Endothelial cell of umbilical vein (primary cell): ENCODE data around the gene EPN1. TPM values are rescaled to one million over a fixed set of nuclear protein-coding genes. Genes with fewer than 3 reads are reported as not detected.
"Not testable (repeated sequence)": the region's sequence is repeated elsewhere in the genome, so short reads cannot be mapped to it uniquely, and the experiment has no call there.

Experiments
- BruUV-seq: library from RNA; stranded (reverse); fragments of 400-500 nt; replicated peaks from 2 replicates; lab custom pipeline; 2021; lab: Mats Ljungman, UMichigan
- CTCF ChIA-PET: fragments of 300-600, 350-600 bp; sonication (Branson Sonifier 250); formaldehyde crosslinking; loops from one replicate; lab custom pipeline; 2021; ENCODE audit warnings: antibody characterized with exemption, inconsistent platforms; lab: Charles Lee
- POLR2A ChIA-PET: fragments of 300-600, 350-600 bp; sonication (Branson Sonifier 250); formaldehyde crosslinking; loops from one replicate; lab custom pipeline; 2021; ENCODE audit warnings: antibody characterized with exemption, inconsistent platforms; lab: Charles Lee
- DNase-seq: peaks from one replicate; pipeline ENCODE4 v3.0.0-alpha.2; 2011; ENCODE audit warnings: low read depth, low spot score
- FAIRE-seq: peaks from 2 replicates; lab custom pipeline; 2011; peaks lifted over from hg19 to GRCh38; lab: Jason Lieb, UNC
- H2AFZ ChIP-seq: 2 replicates; pipeline ENCODE4 v1.6.0; 2012; ENCODE audit warnings: low read depth, low read length, control low read depth, inconsistent platforms
- H3K27ac ChIP-seq: 2 replicates; pipeline ENCODE4 v1.5.1; 2011; ENCODE audit warnings: low read depth, mild to moderate bottlenecking, control low read depth, low read length, moderate library complexity; ENCODE audit not compliant: insufficient read depth
- H3K27me3 ChIP-seq, 2 experiments: 2 replicates each; pipeline versions ENCODE4 v1.6.0 to v1.6.1; 2011; ENCODE audit warnings: low read length in 2 of 2, mixed read lengths in 1 of 2; ENCODE audit not compliant: control insufficient read depth in 2 of 2, insufficient read depth in 2 of 2
- H3K36me3 ChIP-seq, 2 experiments: 2 replicates in 1 of 2; 3 replicates in 1 of 2; pipeline ENCODE4 v1.5.1; 2011; ENCODE audit warnings: low read length in 2 of 2, mild to moderate bottlenecking in 1 of 2, moderate library complexity in 1 of 2; ENCODE audit not compliant: control insufficient read depth in 2 of 2, insufficient read depth in 2 of 2; ENCODE audit errors: extremely low read depth in 1 of 2
- H3K4me1 ChIP-seq: 3 replicates; pipeline ENCODE4 v1.5.1; 2011; ENCODE audit warnings: mild to moderate bottlenecking, low read length; ENCODE audit not compliant: control insufficient read depth, insufficient read depth; ENCODE audit errors: extremely low read depth
- H3K4me2 ChIP-seq: 2 replicates; pipeline ENCODE4 v1.6.1; 2011; ENCODE audit warnings: low read length, control low read depth, mixed read lengths; ENCODE audit not compliant: insufficient read depth
- H3K4me3 ChIP-seq, 3 experiments: fragments of 200-600 bp in 1 of 3; sonication (generic), shearing (Covaris generic) in 1 of 3; replicated peaks in 1 of 3; 2 replicates each; pipeline ENCODE4 v1.5.1; 2011 to 2016; ENCODE audit warnings: control low read depth in 3 of 3, low read length in 3 of 3, mild to moderate bottlenecking in 2 of 3, inconsistent platforms in 1 of 3, low read depth in 1 of 3, moderate library complexity in 1 of 3; ENCODE audit not compliant: insufficient read depth in 1 of 3
- H3K79me2 ChIP-seq: 2 replicates; pipeline ENCODE4 v1.6.0; 2012; ENCODE audit warnings: low read length, inconsistent platforms; ENCODE audit not compliant: control insufficient read depth, insufficient read depth
- H3K9ac ChIP-seq: replicated peaks from 2 replicates; pipeline ENCODE3; 2011; ENCODE audit warnings: low read length, control low read depth; ENCODE audit not compliant: insufficient read depth; ENCODE audit errors: extremely low read depth
- H3K9me1 ChIP-seq: replicated peaks from 3 replicates; pipeline ENCODE4 v1.6.0; 2011; ENCODE audit warnings: mild to moderate bottlenecking, low read length; ENCODE audit not compliant: control insufficient read depth, insufficient read depth; ENCODE audit errors: extremely low read depth
- H3K9me3 ChIP-seq: replicated peaks from 2 replicates; pipeline ENCODE4 v1.5.1; 2012; ENCODE audit warnings: low read length, inconsistent platforms; ENCODE audit not compliant: control insufficient read depth, insufficient read depth
- H4K20me1 ChIP-seq: replicated peaks from 2 replicates; pipeline ENCODE3; 2011; ENCODE audit warnings: mild to moderate bottlenecking, low read length; ENCODE audit not compliant: control insufficient read depth, insufficient read depth; ENCODE audit errors: extremely low read depth
- EZH2 ChIP-seq: IDR thresholded peaks from 2 replicates; pipeline ENCODE4 v1.6.1; 2012; ENCODE audit warnings: borderline replicate concordance, low read depth, mild to moderate bottlenecking, moderate library complexity, low read length, inconsistent platforms; ENCODE audit not compliant: severe bottlenecking
- FOS ChIP-seq: IDR thresholded peaks from 2 replicates; pipeline ENCODE4 v1.6.1; 2011; ENCODE audit warnings: mild to moderate bottlenecking, low read length, moderate library complexity, borderline replicate concordance; ENCODE audit not compliant: insufficient read depth
- GATA2 ChIP-seq: IDR thresholded peaks from 2 replicates; pipeline ENCODE4 v1.7.0; 2011; ENCODE audit warnings: low read depth, mild to moderate bottlenecking, moderate library complexity, mixed read lengths, low read length; ENCODE audit not compliant: insufficient read length, insufficient read depth
- JUN ChIP-seq: IDR thresholded peaks from 2 replicates; pipeline ENCODE4 v1.6.1; 2011; ENCODE audit warnings: borderline replicate concordance, low read depth; ENCODE audit not compliant: insufficient read length, insufficient read depth
- MAX ChIP-seq: IDR thresholded peaks from 2 replicates; pipeline ENCODE4 v1.6.1; 2011; ENCODE audit not compliant: insufficient read depth, insufficient read length
- MYC ChIP-seq: IDR thresholded peaks from one replicate; pipeline ENCODE4 v1.6.1; 2011; ENCODE audit warnings: mild to moderate bottlenecking, low read depth, low read length
- POLR2A ChIP-seq: IDR thresholded peaks from 2 replicates; pipeline ENCODE4 v1.6.1; 2012; ENCODE audit warnings: low read depth, mild to moderate bottlenecking, control low read depth, low read length
- POLR2AphosphoS5 ChIP-seq: IDR thresholded peaks from 2 replicates; pipeline ENCODE4 v1.6.1; 2012; ENCODE audit warnings: low read depth, mild to moderate bottlenecking, control low read depth, low read length, moderate library complexity; ENCODE audit not compliant: insufficient read depth
- dilution Hi-C: fragments of 300-500 bp; cut with MboI; formaldehyde crosslinking; loops from one replicate; pipeline ENCODE4 v1.15.0; 2019; ENCODE audit warnings: low sequenced_read_pairs; ENCODE audit not compliant: extremely low pct_ligation_motif_present
- intact Hi-C: fragments of 100-400 bp; cut with micrococcal nuclease; formaldehyde crosslinking; loops from one replicate; pipeline ENCODE4 v1.10.0; 2022
- polyA plus RNA-seq, 4 experiments: library from polyadenylated mRNA; depleted of rRNA in 3 of 4; stranded (reverse) in 3 of 4; unstranded in 1 of 4; fragments of >200 nt; gene quantifications; 2 replicates each; pipeline versions ENCODE4 v1.2.1 to v1.2.3, GENCODE V29; 2011 to 2012; ENCODE audit warnings: missing spikeins in 1 of 4
- total RNA-seq: library from RNA; stranded (reverse); gene quantifications from 2 replicates; pipeline ENCODE4 v1.2.3, GENCODE V29; 2021
- TF ChIP-seq, protein P1 (sequence below), 2 donors: IDR thresholded peaks; 1 replicate in 1 of 2; 2 replicates in 1 of 2; pipeline ENCODE4 v1.5.1; 2011; ENCODE audit warnings: low read length in 2 of 2, mild to moderate bottlenecking in 2 of 2, moderate library complexity in 2 of 2, control low read depth in 1 of 2, inconsistent platforms in 1 of 2, low read depth in 1 of 2; ENCODE audit not compliant: insufficient read depth in 1 of 2; ENCODE audit errors: extremely low read depth in 1 of 2

Gene EPN1
- total and polyA plus RNA-seq, 2 donors (not counting 3 experiments of a cell fraction or from before 2014, with no cell fraction given), result 87.2 to 138 TPM

DNA sequence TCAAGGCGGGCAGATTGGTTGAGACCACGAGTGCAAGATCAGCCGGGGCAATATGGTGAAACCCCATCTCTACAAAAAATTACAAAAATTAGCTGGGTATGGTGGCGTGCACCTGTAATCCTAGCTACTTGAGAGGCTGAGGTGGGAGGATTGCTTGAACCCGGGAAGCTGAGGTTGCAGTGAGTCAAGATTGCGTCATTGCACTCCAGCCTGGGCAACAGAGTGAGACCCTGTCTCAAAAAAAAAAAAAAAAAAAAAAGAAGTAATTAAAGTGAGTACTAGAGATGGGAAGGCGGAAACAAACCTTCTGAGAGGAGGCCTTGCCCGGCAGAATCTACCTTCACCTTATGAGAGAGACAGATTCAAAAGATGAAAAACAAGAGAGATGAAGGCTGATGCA, 48.5 kb downstream of the EPN1 start:
- Histone ChIP-seq H3K4me1 (no peaks in the 10 kb centered on the region), H3K27ac (no peak overlapping the region), H3K36me3 (no peaks in the 10 kb centered on the region), H3K9me1 (no peaks in the 10 kb centered on the region), H3K4me2 (no peak overlapping the region), H2AFZ (no peak overlapping the region), H3K9me3 (no peaks in the 10 kb centered on the region), H3K4me3 (no peak overlapping the region), H3K27me3 (no peaks in the 10 kb centered on the region), H3K79me2 (no peaks in the 10 kb centered on the region), H3K9ac (no peak overlapping the region), H4K20me1 (no peaks in the 10 kb centered on the region)
- no peak for DNase-seq
- FAIRE-seq, result no peak
- dilution Hi-C loops (no loop called here), intact Hi-C loops (no loop called here)
- TF ChIP-seq POLR2AphosphoS5 (no peak), MYC (no peak), POLR2A (no peak), JUN (no peak), FOS (no peak), EZH2 (no peak), MAX (no peak), GATA2 (no peak)
- TF ChIP-seq, protein P1, sequence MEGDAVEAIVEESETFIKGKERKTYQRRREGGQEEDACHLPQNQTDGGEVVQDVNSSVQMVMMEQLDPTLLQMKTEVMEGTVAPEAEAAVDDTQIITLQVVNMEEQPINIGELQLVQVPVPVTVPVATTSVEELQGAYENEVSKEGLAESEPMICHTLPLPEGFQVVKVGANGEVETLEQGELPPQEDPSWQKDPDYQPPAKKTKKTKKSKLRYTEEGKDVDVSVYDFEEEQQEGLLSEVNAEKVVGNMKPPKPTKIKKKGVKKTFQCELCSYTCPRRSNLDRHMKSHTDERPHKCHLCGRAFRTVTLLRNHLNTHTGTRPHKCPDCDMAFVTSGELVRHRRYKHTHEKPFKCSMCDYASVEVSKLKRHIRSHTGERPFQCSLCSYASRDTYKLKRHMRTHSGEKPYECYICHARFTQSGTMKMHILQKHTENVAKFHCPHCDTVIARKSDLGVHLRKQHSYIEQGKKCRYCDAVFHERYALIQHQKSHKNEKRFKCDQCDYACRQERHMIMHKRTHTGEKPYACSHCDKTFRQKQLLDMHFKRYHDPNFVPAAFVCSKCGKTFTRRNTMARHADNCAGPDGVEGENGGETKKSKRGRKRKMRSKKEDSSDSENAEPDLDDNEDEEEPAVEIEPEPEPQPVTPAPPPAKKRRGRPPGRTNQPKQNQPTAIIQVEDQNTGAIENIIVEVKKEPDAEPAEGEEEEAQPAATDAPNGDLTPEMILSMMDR (IDR thresholded peaks at IDR 0.05; ENCODE audit: extremely low read depth in 1 of 2, insufficient read depth in 1 of 2, low read depth in 1 of 2, low read length in 2 of 2), result no peak
- POLR2A ChIA-PET, result no interaction called here
- no TSS peak for BruUV-seq
- CTCF ChIA-PET, result no interaction called here

- CTCF ChIA-PET, FAIRE-seq, dilution Hi-C loops: not testable (repeated sequence)
Observed at GRCh38 chr19:55730378-55730777, 55.4 kb downstream of the EPN1 start.

More at GRCh38 chr19:55730378-55730777, 55.4 kb downstream of the EPN1 start:
- intact Hi-C loops, BruUV-seq, H3K9me3 ChIP-seq, H2AFZ ChIP-seq, H3K4me1 ChIP-seq, H3K79me2 ChIP-seq, DNase-seq, H3K36me3 ChIP-seq, H4K20me1 ChIP-seq, H3K9me1 ChIP-seq, H3K9ac ChIP-seq, H3K27ac ChIP-seq, POLR2A ChIA-PET, H3K4me3 ChIP-seq, H3K27me3 ChIP-seq, H3K4me2 ChIP-seq: not testable (repeated sequence)
